ENCODE measurements around the gene ZSCAN22. TPM values are rescaled to one million over a fixed set of nuclear protein-coding genes. Genes with fewer than 3 reads are reported as not detected.
"Not testable (repeated sequence)": the region's sequence is repeated elsewhere in the genome, so short reads cannot be mapped to it uniquely, and the experiment has no call there.

ZSCAN22 gene
- 2.1 and 2.3 TPM in 2 replicates for total RNA-seq (2014; rRNA removed; shearing (Covaris generic); ENCODE audit: low replicate concordance)

GRCh38 chr19:58326914-58327726, at the start of gene ZSCAN22:
Gene ZSCAN22 (plus strand): TSS chr19:58326994. CDS start chr19:58334803, 7,809 bp downstream.
- in situ Hi-C loops (cut with HindIII; ENCODE audit: low pct_unique_long_range_greater_than_20kb, low sequenced_read_pairs): no loop called here
- peak; percentile 95 for DNase-seq (ENCODE audit: low read depth)

GRCh38 chr19:58277197-58277596, 49.6 kb upstream of the ZSCAN22 start:
- in situ Hi-C loops (cut with HindIII; ENCODE audit: low pct_unique_long_range_greater_than_20kb, low sequenced_read_pairs): no loop called here

GRCh38 chr19:58277748-58278540, 48.9 kb upstream of the ZSCAN22 start:
- in situ Hi-C loops (cut with HindIII; ENCODE audit: low pct_unique_long_range_greater_than_20kb, low sequenced_read_pairs): no loop called here
- no peak for DNase-seq (ENCODE audit: low read depth)

More at GRCh38 chr19:58277197-58277596, 49.6 kb upstream of the ZSCAN22 start:
- no peak for DNase-seq (ENCODE audit: low read depth)

DNA sequence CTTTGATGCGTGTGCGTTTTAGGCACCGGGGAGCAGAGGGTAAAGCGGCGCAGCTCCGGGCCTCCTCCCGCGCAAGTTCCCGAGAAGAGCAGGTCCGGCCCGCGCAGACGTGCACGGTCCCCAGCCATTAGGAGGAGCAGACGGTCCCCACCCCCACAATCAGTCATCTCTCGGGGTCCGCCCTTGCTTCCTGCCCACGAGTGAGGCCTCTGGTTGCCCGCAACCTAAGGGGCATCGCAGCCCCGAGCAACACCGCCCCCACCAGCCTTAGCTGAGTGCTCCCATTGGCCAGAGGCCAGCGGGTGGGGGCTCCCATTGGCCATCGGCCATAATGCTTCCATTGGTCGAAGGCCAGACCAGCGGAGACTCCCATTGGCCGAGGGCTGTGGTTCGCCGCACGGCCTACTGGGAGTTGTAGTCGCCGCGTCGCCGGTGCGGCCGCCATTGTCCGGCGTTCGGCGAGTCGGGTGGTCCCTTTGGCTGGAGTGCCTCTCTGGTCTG, 48.2 kb upstream of the ZSCAN22 start, which contains the start of gene ZNF8:
Gene ZNF8, plus strand, starts transcription at position 415 of the 501 bp plus-strand sequence. CDS start 127 bp downstream, outside the sequence.
- in situ Hi-C loops (cut with HindIII; ENCODE audit: low pct_unique_long_range_greater_than_20kb, low sequenced_read_pairs): no loop called here
- peak; percentile 99 for DNase-seq (ENCODE audit: low read depth)

- DNase-seq (ENCODE audit: low read depth): no peak
- in situ Hi-C loops (cut with HindIII; ENCODE audit: low pct_unique_long_range_greater_than_20kb, low sequenced_read_pairs): no loop called here
Measured at GRCh38 chr19:58279042-58279924, 47.5 kb upstream of the ZSCAN22 start.

DNA sequence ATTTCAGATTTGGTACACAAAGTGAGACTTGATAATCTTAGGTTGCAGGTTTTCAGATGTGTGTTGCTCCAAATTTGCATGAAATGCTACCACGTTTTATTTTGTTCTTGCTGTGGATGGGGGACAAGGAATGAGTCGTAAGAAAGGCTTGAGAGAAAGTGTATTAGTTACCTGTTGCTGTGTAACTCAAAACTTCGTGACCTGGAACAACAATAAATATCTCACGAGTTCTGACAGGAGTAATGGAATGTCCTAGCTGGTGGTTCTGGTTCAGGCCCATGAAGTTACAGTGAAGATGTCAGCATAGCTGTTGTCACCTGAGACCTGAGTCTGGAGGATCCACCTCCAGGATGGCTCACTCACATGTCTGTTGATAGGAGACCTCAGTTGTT, 46.9 kb upstream of the ZSCAN22 start:
- in situ Hi-C loops (cut with HindIII; ENCODE audit: low pct_unique_long_range_greater_than_20kb, low sequenced_read_pairs): no loop called here
- no peak for DNase-seq (ENCODE audit: low read depth)

DNA sequence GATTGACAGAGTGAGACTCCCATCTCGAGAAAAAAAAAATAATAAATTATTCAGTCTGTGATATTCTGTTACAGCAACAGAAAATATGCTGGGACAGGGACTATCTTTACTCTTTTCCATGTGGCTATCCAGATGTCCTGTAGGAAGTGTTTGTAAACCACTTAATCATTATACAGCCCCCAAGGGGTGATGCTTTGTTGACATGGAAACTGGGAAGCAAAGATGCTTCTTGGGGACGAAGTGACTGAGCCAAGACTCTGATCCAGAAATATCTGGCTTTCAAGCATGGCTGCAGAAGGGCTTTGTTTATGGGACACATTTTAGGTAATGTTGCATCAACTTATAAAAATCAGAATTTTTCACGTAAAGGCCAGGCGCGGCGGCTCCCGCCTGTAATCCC, 42.6 kb upstream of the ZSCAN22 start:
- no peak for DNase-seq (ENCODE audit: low read depth)
- in situ Hi-C loops (cut with HindIII; ENCODE audit: low pct_unique_long_range_greater_than_20kb, low sequenced_read_pairs): no loop called here

DNA sequence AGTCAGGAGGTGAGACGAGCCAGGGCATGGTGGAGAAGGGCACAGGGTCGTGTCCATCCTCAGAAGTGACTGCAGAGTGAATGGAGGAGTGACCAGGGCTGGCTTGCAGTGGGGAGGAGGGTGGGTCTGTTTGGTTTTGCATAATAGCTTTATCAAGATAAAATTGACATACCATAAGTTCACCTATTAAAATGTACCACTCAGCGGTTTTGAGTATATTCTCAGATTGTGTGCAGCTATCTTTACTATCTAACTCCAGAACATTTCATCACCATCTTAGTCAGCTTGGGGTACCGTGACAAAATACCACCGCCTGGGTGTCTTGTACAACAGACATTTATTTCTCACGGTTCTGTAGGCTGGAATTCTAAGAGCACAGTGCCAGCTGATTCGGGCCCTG, 34.9 kb upstream of the ZSCAN22 start:
- DNase-seq (ENCODE audit: low read depth): no peak
- in situ Hi-C loops (cut with HindIII; ENCODE audit: low pct_unique_long_range_greater_than_20kb, low sequenced_read_pairs): no loop called here

- no peak for DNase-seq (ENCODE audit: low read depth)
- in situ Hi-C loops (cut with HindIII; ENCODE audit: low pct_unique_long_range_greater_than_20kb, low sequenced_read_pairs): no loop called here
Measured at GRCh38 chr19:58294743-58295374, 31.9 kb upstream of the ZSCAN22 start.

GRCh38 chr19:58296104-58296503, 30.7 kb upstream of the ZSCAN22 start:
- in situ Hi-C loops (cut with HindIII; ENCODE audit: low pct_unique_long_range_greater_than_20kb, low sequenced_read_pairs): no loop called here
- no peak for DNase-seq (ENCODE audit: low read depth)

DNA sequence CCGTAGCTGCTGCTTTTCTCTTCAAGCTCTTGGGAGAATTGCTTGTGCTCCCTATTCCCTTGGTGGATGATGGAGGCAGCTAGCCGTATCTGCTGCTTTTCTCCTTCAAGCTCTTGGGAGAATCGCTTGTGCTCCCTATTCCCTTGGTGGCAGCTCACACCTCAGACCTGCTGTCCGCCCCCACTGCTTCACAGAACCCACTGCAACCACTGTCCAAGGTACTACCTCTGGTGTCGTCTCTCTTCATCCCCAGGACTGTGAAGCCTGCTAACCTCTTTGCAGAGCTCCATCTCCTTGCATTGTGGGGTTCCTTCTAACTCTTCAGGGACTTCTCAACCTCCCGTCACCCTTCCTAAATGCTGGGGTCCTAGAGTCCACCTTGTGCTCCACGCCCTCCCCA, 26.2 kb upstream of the ZSCAN22 start:
- in situ Hi-C loops (cut with HindIII; ENCODE audit: low pct_unique_long_range_greater_than_20kb, low sequenced_read_pairs): no loop called here
- no peak for DNase-seq (ENCODE audit: low read depth)

DNA sequence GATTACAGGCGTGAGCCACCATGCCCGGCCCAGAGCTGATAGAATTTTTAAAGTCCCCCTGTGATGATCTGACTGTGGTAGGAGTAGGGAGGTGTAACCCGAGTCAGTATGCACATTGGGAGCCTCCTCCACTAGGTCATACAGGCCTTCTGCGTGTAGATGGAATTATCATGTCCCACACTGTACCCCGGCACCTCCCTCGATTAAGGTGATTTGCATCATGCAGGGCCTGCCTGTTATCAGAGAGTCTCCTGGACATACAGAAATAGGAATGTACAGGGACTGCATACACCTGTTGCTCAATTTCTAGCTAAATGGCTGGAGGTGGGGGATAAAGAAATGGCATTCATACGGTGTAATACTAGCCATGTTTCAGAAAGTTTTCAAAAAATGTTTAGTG, 22.5 kb upstream of the ZSCAN22 start:
- in situ Hi-C loops (cut with HindIII; ENCODE audit: low pct_unique_long_range_greater_than_20kb, low sequenced_read_pairs): no loop called here
- DNase-seq (ENCODE audit: low read depth): no peak

GRCh38 chr19:58304748-58305064, 22.1 kb upstream of the ZSCAN22 start:
- in situ Hi-C loops (cut with HindIII; ENCODE audit: low pct_unique_long_range_greater_than_20kb, low sequenced_read_pairs): no loop called here
- no peak for DNase-seq (ENCODE audit: low read depth)

GRCh38 chr19:58305065-58305931, 21.5 kb upstream of the ZSCAN22 start, which contains the start of gene ERVK3-1:
Gene ERVK3-1 (plus strand): TSS chr19:58305377. CDS start chr19:58312169, 6,792 bp downstream.
- peak; percentile 92 for DNase-seq (ENCODE audit: low read depth)
- in situ Hi-C loops (cut with HindIII; ENCODE audit: low pct_unique_long_range_greater_than_20kb, low sequenced_read_pairs): no loop called here

- in situ Hi-C loops (cut with HindIII; ENCODE audit: low pct_unique_long_range_greater_than_20kb, low sequenced_read_pairs): no loop called here
- DNase-seq (ENCODE audit: low read depth): no peak
Measured at GRCh38 chr19:58305932-58306323, 20.9 kb upstream of the ZSCAN22 start.

DNA sequence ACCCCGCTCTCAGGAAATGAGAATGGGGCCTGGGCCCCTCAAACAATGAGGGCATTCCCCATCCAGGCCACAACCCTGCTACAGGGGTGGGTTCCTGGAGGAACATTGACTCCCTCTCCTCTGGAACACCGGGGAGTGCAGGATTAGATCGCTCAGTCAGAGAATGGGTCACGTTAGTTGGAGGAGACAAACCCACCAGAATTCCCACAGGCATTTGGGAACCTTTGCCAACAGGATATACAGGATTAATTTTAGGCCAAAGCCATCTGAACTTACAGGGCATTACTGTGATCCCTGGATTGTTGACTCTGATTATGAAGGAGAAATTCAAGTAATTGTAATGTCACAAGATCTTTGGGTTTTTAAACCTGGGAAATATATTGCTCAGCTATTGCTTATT, 19.1 kb upstream of the ZSCAN22 start:
- in situ Hi-C loops (cut with HindIII; ENCODE audit: low pct_unique_long_range_greater_than_20kb, low sequenced_read_pairs): no loop called here
- no peak for DNase-seq (ENCODE audit: low read depth)

- DNase-seq (ENCODE audit: low read depth); in situ Hi-C loops (cut with HindIII; ENCODE audit: low pct_unique_long_range_greater_than_20kb, low sequenced_read_pairs): not testable (repeated sequence)
Measured at GRCh38 chr19:58310685-58311084, 16.1 kb upstream of the ZSCAN22 start.
